GM21576 (cell line): ENCODE data around the gene SMIM38.
"Not testable (repeated sequence)": the region's sequence is repeated elsewhere in the genome, so short reads cannot be mapped to it uniquely, and the experiment has no call there.

ENCODE experiments used
- ATAC-seq: cut with Tn5 transposase; IDR thresholded peaks from one replicate; pipeline ENCODE4 v1.9.1; 2021; ENCODE audit warnings: mild to moderate bottlenecking, moderate library complexity; ENCODE audit not compliant: unreplicated experiment

The SMIM38 gene

GRCh38 chr11:69121621-69122325, 34.0 kb upstream of the SMIM38 start:
- no peak for ATAC-seq

- ATAC-seq = no peak
Measured at GRCh38 chr11:69122326-69122629, 33.5 kb upstream of the SMIM38 start.

DNA sequence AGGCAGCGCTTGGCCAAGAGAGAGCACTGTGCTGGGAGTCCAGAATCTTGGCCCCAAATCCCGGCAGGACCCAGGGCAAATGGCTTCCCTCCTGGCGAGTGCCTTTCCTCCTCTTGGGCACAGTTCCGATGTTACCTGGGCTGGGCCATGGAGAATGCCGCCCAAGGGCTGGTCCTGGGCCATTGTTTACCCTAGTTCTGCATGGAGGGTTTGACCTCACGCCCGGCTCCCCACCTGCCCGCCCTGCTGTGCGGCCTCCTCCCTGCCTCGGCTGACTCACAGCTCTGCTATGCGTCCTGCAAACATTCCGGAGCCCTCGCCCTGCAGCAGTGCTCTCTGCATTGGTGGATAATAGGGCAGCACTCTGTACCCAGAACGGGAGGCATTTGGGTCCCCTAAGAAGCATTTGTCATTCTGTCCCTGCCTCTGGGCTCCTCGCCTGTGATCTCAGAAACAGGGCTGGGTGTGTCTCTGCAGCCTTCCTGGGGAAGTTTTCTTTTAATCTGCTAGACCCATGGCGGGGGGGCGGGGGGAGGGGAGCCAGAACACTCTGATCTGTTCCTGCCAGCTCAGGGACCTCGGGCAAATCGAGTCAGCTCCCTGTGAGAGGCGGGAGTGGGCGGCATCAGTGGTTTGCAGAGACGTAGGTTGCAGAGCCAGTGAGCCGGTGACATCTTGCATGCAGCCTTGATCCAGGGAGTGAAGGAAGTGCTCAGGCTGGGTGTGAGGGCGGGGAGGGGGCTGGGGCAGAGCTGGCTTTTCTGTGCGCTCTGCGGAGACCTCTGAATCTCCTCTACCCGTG, 32.9 kb upstream of the SMIM38 start:
- ATAC-seq = no peak

DNA sequence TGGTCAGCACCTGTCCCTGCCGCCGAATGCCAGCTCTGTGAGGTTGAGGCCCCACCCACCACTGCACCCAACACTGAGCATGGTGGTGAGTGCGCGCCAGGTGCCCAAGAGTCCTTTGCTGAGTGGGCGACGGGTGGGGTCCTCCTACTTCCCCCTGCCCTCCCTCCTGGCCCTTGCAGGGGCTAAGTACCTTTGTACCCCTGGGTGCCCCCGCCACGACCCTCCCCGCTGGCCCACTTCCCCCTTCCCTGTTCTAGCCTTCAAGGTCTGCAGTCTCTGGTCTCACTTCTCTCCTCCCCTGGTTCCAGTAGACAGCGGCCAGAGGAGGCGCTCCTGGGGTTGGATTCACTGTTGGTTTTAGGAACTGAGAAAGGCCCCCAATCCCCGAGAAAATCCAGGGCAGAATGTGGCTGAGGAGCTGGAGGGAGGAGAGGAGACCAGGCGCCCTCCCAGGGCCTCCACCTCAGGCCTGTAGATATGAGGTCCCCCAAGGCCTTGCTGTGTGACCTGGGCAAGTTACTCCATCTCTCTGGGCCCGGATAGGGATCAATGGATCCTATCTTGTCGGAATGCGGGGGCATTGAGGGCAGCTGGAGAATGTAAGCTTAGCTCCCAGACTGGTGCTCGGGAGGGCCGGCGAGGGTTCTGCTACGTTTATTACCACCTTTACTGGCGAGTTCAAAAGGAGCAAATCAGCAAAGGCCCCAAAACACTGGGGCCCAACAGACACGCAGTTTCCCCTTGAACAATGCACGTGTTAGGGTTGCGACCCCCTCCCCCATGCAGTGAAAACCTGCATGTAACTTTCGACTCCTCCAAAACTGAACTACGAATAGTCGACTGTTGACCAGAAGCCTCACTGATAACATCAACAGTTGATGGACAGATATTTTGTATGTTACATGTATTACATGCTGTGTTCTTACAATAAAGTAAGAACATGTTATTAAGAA, 31.9 kb upstream of the SMIM38 start:
- ATAC-seq = no peak

- ATAC-seq = no peak
Measured at GRCh38 chr11:69125861-69126260, 29.9 kb upstream of the SMIM38 start.

- ATAC-seq = no peak
Measured at GRCh38 chr11:69126286-69126685, 29.4 kb upstream of the SMIM38 start.

- ATAC-seq = no peak
Measured at GRCh38 chr11:69127081-69127850, 28.5 kb upstream of the SMIM38 start.

- no peak for ATAC-seq
Measured at GRCh38 chr11:69127884-69128283, 27.9 kb upstream of the SMIM38 start.

DNA sequence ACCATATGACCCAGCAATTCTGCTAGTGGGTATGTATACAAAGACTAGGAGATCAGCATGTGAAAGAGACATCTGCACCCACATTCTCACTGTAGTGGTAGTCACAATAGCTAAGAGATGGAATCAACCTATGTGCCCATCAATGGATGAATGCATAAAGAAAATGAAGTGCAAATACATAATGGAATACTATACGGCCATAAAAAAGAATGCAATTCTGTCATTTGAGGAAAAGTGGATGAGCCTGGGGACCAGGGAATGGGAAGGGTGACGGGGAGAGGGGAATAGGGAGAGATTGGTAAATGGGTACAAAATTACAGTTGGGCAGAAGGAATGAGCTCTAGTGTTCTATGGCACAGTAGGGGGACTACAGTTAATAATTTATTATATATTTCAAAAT, 26.7 kb upstream of the SMIM38 start:
- ATAC-seq = no peak

DNA sequence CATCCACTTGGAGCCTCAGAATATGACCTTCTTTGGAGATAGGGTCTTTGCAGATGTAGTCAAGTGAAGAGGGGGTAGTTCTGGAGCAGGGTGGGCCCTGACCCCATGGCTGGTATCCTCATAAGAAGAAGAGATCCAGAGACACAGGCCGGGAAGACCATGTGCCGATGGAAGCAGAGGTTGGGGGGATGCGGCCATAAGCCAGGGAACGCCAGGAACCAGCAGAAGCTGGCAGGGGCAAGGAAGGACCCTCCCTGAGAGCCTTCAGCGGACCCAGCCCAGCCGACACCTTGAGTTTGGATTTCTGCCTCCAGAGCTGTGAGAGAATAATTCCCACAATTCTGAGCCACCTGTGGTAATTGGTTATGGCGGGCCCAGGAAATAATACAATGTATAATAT, 26.1 kb upstream of the SMIM38 start:
- no peak for ATAC-seq

DNA sequence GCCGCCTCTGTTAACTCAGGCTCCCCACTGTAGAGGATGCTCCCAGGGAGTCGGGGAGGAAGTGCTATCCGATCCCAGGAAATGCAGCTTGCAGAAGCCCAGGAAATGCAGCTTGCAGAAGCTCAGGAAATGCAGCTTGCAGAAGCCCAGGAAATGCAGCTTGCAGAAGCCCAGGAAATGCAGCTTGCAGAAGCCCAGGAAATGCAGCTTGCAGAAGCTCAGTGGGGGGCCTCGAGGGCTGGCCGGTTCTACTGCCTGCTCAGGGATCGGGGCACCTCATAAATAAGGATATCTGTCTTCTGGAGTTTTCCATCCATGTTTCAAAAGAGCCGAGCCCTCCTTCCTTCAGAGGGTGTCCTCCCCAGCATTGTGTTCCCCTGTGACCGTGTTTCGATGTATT, 25.1 kb upstream of the SMIM38 start:
- no peak for ATAC-seq

- no peak for ATAC-seq
Measured at GRCh38 chr11:69131121-69131566, 24.6 kb upstream of the SMIM38 start.

- ATAC-seq = no peak
Measured at GRCh38 chr11:69131644-69132300, 24.0 kb upstream of the SMIM38 start.

DNA sequence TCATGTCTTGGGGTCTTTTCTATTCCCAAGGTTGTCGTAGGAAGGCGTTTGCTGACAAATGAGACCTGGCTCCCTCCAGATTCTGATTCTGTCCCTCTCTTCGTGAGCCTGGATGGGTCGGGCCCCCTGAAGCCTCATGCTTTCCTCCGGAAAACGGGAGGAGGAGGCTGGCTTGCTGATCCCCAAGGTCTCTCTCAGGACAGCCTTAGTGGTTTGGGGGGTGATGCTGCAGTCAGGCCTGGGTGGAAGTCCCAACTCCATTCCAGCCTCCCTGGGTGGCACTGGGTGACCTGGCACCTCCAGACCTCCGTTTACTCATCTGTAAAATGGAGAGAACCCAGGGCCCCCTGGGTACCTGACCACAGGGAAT, 23.4 kb upstream of the SMIM38 start:
- ATAC-seq = no peak

- no peak for ATAC-seq
Measured at GRCh38 chr11:69133251-69133650, 22.5 kb upstream of the SMIM38 start.

DNA sequence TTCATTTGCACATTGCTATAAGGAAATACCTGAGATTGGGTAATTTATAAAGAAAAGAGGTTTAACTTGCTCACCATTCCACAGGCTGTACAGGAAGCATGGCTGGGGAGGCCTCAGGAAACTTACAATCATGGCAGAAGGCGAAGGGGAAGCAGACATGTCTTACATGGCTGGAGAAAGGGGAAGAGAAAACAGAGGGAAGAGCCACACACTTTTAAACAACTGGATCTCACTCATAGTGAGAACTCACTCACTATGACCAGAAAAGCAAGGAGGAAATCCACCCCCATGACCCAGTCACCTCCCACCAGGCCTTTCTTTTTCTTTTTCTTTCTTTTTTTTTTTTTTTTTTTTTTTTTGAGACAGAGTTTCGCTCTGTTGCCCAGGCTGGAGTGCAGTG, 21.6 kb upstream of the SMIM38 start:
- ATAC-seq = not testable (repeated sequence)

DNA sequence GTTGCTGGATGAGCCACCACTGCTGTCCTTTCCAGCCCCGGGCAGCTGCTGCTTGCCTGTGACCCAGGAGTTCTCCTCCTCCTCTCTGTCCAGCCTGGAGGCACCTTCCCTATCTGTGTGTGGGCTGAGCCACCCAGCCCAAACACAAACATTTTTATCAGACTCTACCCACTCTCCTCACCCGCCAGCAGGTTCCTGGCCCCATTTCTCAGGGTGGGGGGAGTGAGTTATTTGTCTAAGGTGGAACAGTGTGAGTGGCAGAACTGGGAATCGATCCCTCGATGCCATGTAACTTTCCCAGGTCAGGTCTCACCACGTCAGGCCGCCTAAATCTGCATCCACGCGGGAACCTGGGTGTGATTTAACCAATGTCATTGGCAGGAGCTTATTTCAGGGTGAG, 20.8 kb upstream of the SMIM38 start:
- no peak for ATAC-seq

- ATAC-seq = no peak
Measured at GRCh38 chr11:69135420-69136363, 20.0 kb upstream of the SMIM38 start.

GRCh38 chr11:69136471-69136870, 19.3 kb upstream of the SMIM38 start:
- no peak for ATAC-seq
